ENCODE results near the gene HNRNPA1. TPM values are rescaled to one million over a fixed set of nuclear protein-coding genes. Genes with fewer than 3 reads are reported as not detected.

HNRNPA1 gene
- total and polyA plus RNA-seq, 2 of the 4 experiments (the other 2 are of a cell fraction): 747 to 1,409 TPM

GRCh38 chr12:54282949-54283593, 2.5 kb downstream of the HNRNPA1 start:
- H3K27me3 ChIP-seq (ENCODE audit: control insufficient read depth, insufficient read depth, low read length): no peaks in the 10 kb centered on the region
- no peak overlapping the region for H3K56ac ChIP-seq (ENCODE audit: extremely low read depth, insufficient read depth, low read length)
- ATAC-seq (ENCODE audit: low read depth) (no peak), DNase-seq (no peak)
- H3K9me1 ChIP-seq (ENCODE audit: insufficient read depth, low read length): no peaks in the 10 kb centered on the region
- H2BK120ac ChIP-seq (ENCODE audit: low read depth, low read length): no peak overlapping the region
- no peak overlapping the region for H2AFZ ChIP-seq (replicated peaks; ENCODE audit: low read length, poor library complexity)
- no peak overlapping the region for H2BK20ac ChIP-seq (ENCODE audit: low read depth, low read length)
- no peak overlapping the region for H3K27ac ChIP-seq (ENCODE audit: insufficient read depth, low read length)
- no TSS peak for BruUV-seq (replicated peaks)
- in situ Hi-C loops (cut with MboI; ENCODE audit: low sequenced_read_pairs) (no loop called here), dilution Hi-C loops (cut with HindIII; ENCODE audit: low sequenced_read_pairs, unreplicated experiment) (no loop called here), intact Hi-C loops (cut with micrococcal nuclease) (no loop called here)
- WGBS, 2 experiments (ENCODE audit: extremely low coverage in 2 of 2, insufficient read length in 1 of 2): 40% methylated on average over 5 of the region's 11 CpGs; no CpG with 5 or more reads in 1 of the 2 experiments
- H3K9me3 ChIP-seq (ENCODE audit: control insufficient read depth, insufficient read depth, low read length): no peaks in the 10 kb centered on the region
- TF ChIP-seq ELK1 (IDR thresholded peaks at IDR 0.05; ENCODE audit: borderline replicate concordance, low read depth, low read length) (no peak), POLR2A (IDR thresholded peaks at IDR 0.05; ENCODE audit: low read depth, low read length) (no peak), MAZ (IDR thresholded peaks at IDR 0.05; ENCODE audit: borderline replicate concordance, low read depth, low read length) (no peak), MXI1 (IDR thresholded peaks at IDR 0.05; ENCODE audit: borderline replicate concordance, low read depth, low read length) (no peak), RCOR1 (IDR thresholded peaks at IDR 0.05; ENCODE audit: insufficient replicate concordance, low read length) (no peak), CHD1 (IDR thresholded peaks at IDR 0.05; ENCODE audit: low read depth, low read length) (no peak), USF2 (IDR thresholded peaks at IDR 0.05; ENCODE audit: low read depth, low read length) (no peak), RAD21 (IDR thresholded peaks at IDR 0.05; ENCODE audit: low read length) (no peak), MAFK (IDR thresholded peaks at IDR 0.05; ENCODE audit: low read depth, low read length) (no peak), SMC3 (IDR thresholded peaks at IDR 0.05; ENCODE audit: low read depth, low read length) (no peak), BHLHE40 (IDR thresholded peaks at IDR 0.05; ENCODE audit: low read depth, low read length) (no peak), RFX5 (IDR thresholded peaks at IDR 0.05; ENCODE audit: low read depth, low read length) (no peak), CTCF (conservative IDR thresholded peaks at IDR 0.05; ENCODE audit: low read depth, low read length) (no peak), FOS (IDR thresholded peaks at IDR 0.05; ENCODE audit: low read depth, low read length) (no peak), NFE2L2 (IDR thresholded peaks at IDR 0.05; ENCODE audit: low read depth, low read length) (no peak), CEBPB (IDR thresholded peaks at IDR 0.05; ENCODE audit: low read depth, low read length) (no peak)
- no peak overlapping the region for H3K4ac ChIP-seq (ENCODE audit: low read depth, low read length)
- no peaks in the 10 kb centered on the region; the same call in 1 of the 2 replicates for H3K4me1 ChIP-seq (ENCODE audit: control insufficient read depth, insufficient read depth, low read length)
- no peak overlapping the region for H3K18ac ChIP-seq (ENCODE audit: low read depth, low read length)
- H2BK5ac ChIP-seq (ENCODE audit: low read depth, low read length, poor library complexity, severe bottlenecking): no peak overlapping the region
- H4K20me1 ChIP-seq (ENCODE audit: insufficient read depth, low read length): peaks cover 74% of the 10 kb centered on the region
- peak overlapping the region; percentile 64 for H3K9ac ChIP-seq (ENCODE audit: low read depth, low read length)
- no peak overlapping the region for H2BK15ac ChIP-seq (ENCODE audit: low read depth, low read length)
- H4K5ac ChIP-seq (ENCODE audit: low read depth, low read length): no peak overlapping the region
- H3K36me3 ChIP-seq (ENCODE audit: control insufficient read depth, insufficient read depth, low read length): peaks cover 42% of the 10 kb centered on the region
- peaks cover 12 to 40% of the 10 kb centered on the region in 2 experiments for H3K79me1 ChIP-seq (ENCODE audit: low read depth in 1 of 2, low read length in 2 of 2)
- H3K14ac ChIP-seq (replicated peaks; ENCODE audit: low read depth, low read length): peak overlapping the region; percentile 26
- no peak overlapping the region for H2AK9ac ChIP-seq (replicated peaks; ENCODE audit: low read depth, low read length, poor library complexity)
- H3K23ac ChIP-seq (ENCODE audit: low read depth, low read length): peak overlapping the region; percentile 72
- CTCF ChIA-PET: interaction anchor here (1.0 kb wide), 2 partner anchors 31 to 42 kb away, joined by 3 read pairs; partner anchors contain the start of gene COPZ1
- no peak overlapping the region for H3K4me3 ChIP-seq (ENCODE audit: insufficient read depth, low read depth, low read length)
- peak overlapping the region; percentile 65 for H3K4me2 ChIP-seq (ENCODE audit: low read depth, low read length)
- H4K8ac ChIP-seq (ENCODE audit: low read depth in 2 of 2, low read length in 2 of 2): no peak overlapping the region
- POLR2A ChIA-PET (ENCODE audit: unreplicated experiment): interaction anchor here (0.6 kb wide), 2 partner anchors 25 to 152 kb away, joined by 3 to 4 read pairs; no protein-coding TSS in a partner anchor
- no peak overlapping the region for H4K91ac ChIP-seq (ENCODE audit: insufficient read depth, low read depth, low read length)
- no peak overlapping the region for H2AK5ac ChIP-seq (ENCODE audit: low read depth, low read length)

Data from IMR-90 (cell line).